Panc1 (cell line): ENCODE results near the gene ATP4A. TPM values are rescaled to one million over a fixed set of nuclear protein-coding genes. Genes with fewer than 3 reads are reported as not detected.

Experiments
- ATAC-seq: fragments of 200-7000 bp; cut with Tn5 transposase; 2 replicates; pipeline ENCODE4 v1.9.1; 2020; ENCODE audit warnings: mild to moderate bottlenecking, moderate library complexity
- BruUV-seq: library from RNA; stranded (reverse); fragments of 400-500 nt; replicated peaks from 2 replicates; lab custom pipeline; 2021; lab: Mats Ljungman, UMichigan
- CTCF ChIA-PET: fragments of 300-600 bp; sonication (Branson Sonifier 250); formaldehyde crosslinking; loops from one replicate; lab custom pipeline; 2022; ENCODE audit warnings: antibody characterized with exemption; lab: Charles Lee
- POLR2A ChIA-PET: fragments of 300-600 bp; sonication (Branson Sonifier 250); formaldehyde crosslinking; loops from one replicate; lab custom pipeline; 2022; ENCODE audit warnings: antibody characterized with exemption; lab: Charles Lee
- DNase-seq: peaks from one replicate; pipeline ENCODE4 v3.0.0-alpha.2; 2010; ENCODE audit warnings: low read depth, low spot score
- H3K27ac ChIP-seq: 2 replicates; pipeline ENCODE4 v1.5.1; 2011; ENCODE audit warnings: mild to moderate bottlenecking, low read length, inconsistent platforms
- H3K27me3 ChIP-seq: fragments of 200-500 bp; sonication (Bioruptor generic); 2 replicates; pipeline ENCODE4 v1.6.0; 2014; ENCODE audit warnings: low read length, inconsistent platforms; ENCODE audit not compliant: control insufficient read depth, insufficient read depth
- H3K36me3 ChIP-seq: fragments of 200-500 bp; sonication (Bioruptor generic); 2 replicates; pipeline ENCODE4 v1.5.1; 2014; ENCODE audit warnings: inconsistent platforms, mild to moderate bottlenecking, low read length, moderate library complexity; ENCODE audit not compliant: control insufficient read depth, insufficient read depth
- H3K4me1 ChIP-seq: 2 replicates; pipeline ENCODE4 v1.5.1; 2011; ENCODE audit warnings: inconsistent platforms, mild to moderate bottlenecking, low read length, moderate library complexity; ENCODE audit not compliant: control insufficient read depth, insufficient read depth
- H3K4me3 ChIP-seq, 2 experiments: 2 replicates each; pipeline ENCODE4 v1.5.1; 2011 to 2012; ENCODE audit warnings: low read depth in 2 of 2, low read length in 2 of 2, mild to moderate bottlenecking in 2 of 2, inconsistent platforms in 1 of 2, moderate library complexity in 1 of 2
- H3K9me3 ChIP-seq: fragments of 200-500 bp; sonication (Bioruptor generic); 2 replicates; pipeline ENCODE4 v1.5.1; 2014; ENCODE audit warnings: low read depth, mild to moderate bottlenecking, inconsistent platforms, low read length, moderate library complexity; ENCODE audit not compliant: control insufficient read depth, insufficient read depth
- CTCF ChIP-seq: fragments of 450-650 bp; IDR thresholded peaks from 2 replicates; pipeline ENCODE4 v1.5.1; 2017; ENCODE audit warnings: mild to moderate bottlenecking
- POLR2AphosphoS5 ChIP-seq: IDR thresholded peaks from 2 replicates; pipeline ENCODE4 v1.6.1; 2012; ENCODE audit warnings: mild to moderate bottlenecking, low read depth, low read length, moderate library complexity
- REST ChIP-seq, 2 experiments: IDR thresholded peaks; 2 replicates each; pipeline ENCODE4 v1.6.1; 2011 to 2012; ENCODE audit warnings: low read depth in 2 of 2, control low read depth in 1 of 2, low read length in 1 of 2, mild to moderate bottlenecking in 1 of 2, moderate library complexity in 1 of 2; ENCODE audit not compliant: insufficient read depth in 1 of 2
- SIN3A ChIP-seq: IDR thresholded peaks from 2 replicates; pipeline ENCODE4 v1.6.1; 2012; ENCODE audit warnings: low read depth, mild to moderate bottlenecking, low read length, moderate library complexity, borderline replicate concordance; ENCODE audit not compliant: insufficient read depth
- TCF7L2 ChIP-seq: IDR thresholded peaks from 2 replicates; pipeline ENCODE4 v1.6.1; 2011; ENCODE audit warnings: mild to moderate bottlenecking, low read depth, low read length, inconsistent platforms
- in situ Hi-C: cut with HindIII; loops from 2 replicates; pipeline ENCODE4 v1.10.0; 2016; ENCODE audit warnings: low sequenced_read_pairs, low pct_unique_long_range_greater_than_20kb
- intact Hi-C: fragments of 100-400 bp; cut with micrococcal nuclease; formaldehyde crosslinking; loops from one replicate; pipeline ENCODE4 v1.10.0; 2022; ENCODE audit not compliant: unreplicated experiment
- total RNA-seq: library from RNA; stranded (reverse); gene quantifications from one replicate; pipeline ENCODE4 v1.2.1, GENCODE V29; 2021; ENCODE audit not compliant: unreplicated experiment

The ATP4A gene
- total RNA-seq, 1 experiment from 2014 or later, result not detected

GRCh38 chr19:35524181-35524837 lies 39.1 kb downstream of the ATP4A start:
- ATAC-seq (no peak), DNase-seq (no peak)
- POLR2A ChIA-PET, result no interaction called here
- BruUV-seq, result no TSS peak
- no peaks in the 10 kb centered on the region for H3K4me1 ChIP-seq
- CTCF ChIA-PET, result no interaction called here
- no peaks in the 10 kb centered on the region for H3K27me3 ChIP-seq
- intact Hi-C loops (no loop called here), in situ Hi-C loops (no loop called here)
- no peak overlapping the region for H3K4me3 ChIP-seq
- no peak overlapping the region for H3K27ac ChIP-seq
- H3K36me3 ChIP-seq, result no peaks in the 10 kb centered on the region
- no peaks in the 10 kb centered on the region for H3K9me3 ChIP-seq
- TF ChIP-seq REST (IDR thresholded peaks at IDR 0.05; ENCODE audit: insufficient read depth in 1 of 2, low read depth in 2 of 2, low read length in 1 of 2) (0 out of 4 replicates have a peak, but pooled peaks of 1 of the 2 experiments have one; percentile 22), SIN3A (no peak)

- POLR2A ChIA-PET, result no interaction called here
- ATAC-seq (no peak), DNase-seq (no peak)
- Histone ChIP-seq H3K27ac (no peak overlapping the region), H3K4me3 (no peak overlapping the region), H3K9me3 (no peaks in the 10 kb centered on the region), H3K27me3 (no peaks in the 10 kb centered on the region), H3K36me3 (no peaks in the 10 kb centered on the region), H3K4me1 (no peaks in the 10 kb centered on the region)
- in situ Hi-C loops, result no loop called here
- intact Hi-C loops, result no loop called here
- no peak for TF ChIP-seq SIN3A
- no peak for TF ChIP-seq REST (IDR thresholded peaks at IDR 0.05; ENCODE audit: insufficient read depth in 1 of 2, low read depth in 2 of 2, low read length in 1 of 2)
- no peak for TF ChIP-seq CTCF
- no peak for TF ChIP-seq POLR2AphosphoS5
- TF ChIP-seq TCF7L2, result no peak
- BruUV-seq, result no TSS peak
- CTCF ChIA-PET, result no interaction called here
Measured at GRCh38 chr19:35522745-35523327, 40.6 kb downstream of the ATP4A start.
